IPS-NIHi11 (cell line): ENCODE measurements around the gene KIR2DL4.
"Not testable (repeated sequence)": the region's sequence is repeated elsewhere in the genome, so short reads cannot be mapped to it uniquely, and the experiment has no call there.

Source experiments
- DNase-seq: peaks from one replicate; pipeline ENCODE4 v3.0.0; 2012; ENCODE audit warnings: mixed read lengths, low spot score

The KIR2DL4 gene

GRCh38 chr19:54804571-54804970 is 1.2 kb downstream of the KIR2DL4 start:
- DNase-seq, result no peak

- DNase-seq, result no peak
Observed at GRCh38 chr19:54805665-54806515, 2.5 kb downstream of the KIR2DL4 start.

GRCh38 chr19:54806516-54806838 is 3.1 kb downstream of the KIR2DL4 start:
- no peak for DNase-seq

- not testable (repeated sequence) for DNase-seq
Observed at GRCh38 chr19:54814571-54814970, 11.2 kb downstream of the KIR2DL4 start.

GRCh38 chr19:54816251-54816650 is 12.8 kb downstream of the KIR2DL4 start, which contains the start of gene KIR3DL1:
KIR3DL1 (plus strand) TSS chr19:54816468.
- not testable (repeated sequence) for DNase-seq

- DNase-seq, result no peak
Observed at GRCh38 chr19:54817670-54818536, 14.5 kb downstream of the KIR2DL4 start.

- not testable (repeated sequence) for DNase-seq
Observed at GRCh38 chr19:54824416-54824815, 21.0 kb downstream of the KIR2DL4 start.

- DNase-seq, result not testable (repeated sequence)
Observed at GRCh38 chr19:54825326-54825725, 21.9 kb downstream of the KIR2DL4 start.

- not testable (repeated sequence) for DNase-seq
Observed at GRCh38 chr19:54828064-54828463, 24.7 kb downstream of the KIR2DL4 start.

- DNase-seq, result not testable (repeated sequence)
Observed at GRCh38 chr19:54832496-54832895, 29.1 kb downstream of the KIR2DL4 start, which contains the start of gene KIR2DS4. KIR2DS4 (plus strand) TSS chr19:54832676.

GRCh38 chr19:54835126-54835525 is 31.7 kb downstream of the KIR2DL4 start:
- not testable (repeated sequence) for DNase-seq

GRCh38 chr19:54837522-54837921 is 34.1 kb downstream of the KIR2DL4 start:
- DNase-seq, result not testable (repeated sequence)

- DNase-seq, result not testable (repeated sequence)
Observed at GRCh38 chr19:54843171-54843570, 39.8 kb downstream of the KIR2DL4 start.

GRCh38 chr19:54850061-54850640 is 46.7 kb downstream of the KIR2DL4 start, which contains the start of gene KIR3DL2:
KIR3DL2 (plus strand) TSS chr19:54850443; CDS start chr19:54850476, 33 bp downstream.
- not testable (repeated sequence) for DNase-seq

GRCh38 chr19:54850930-54851329 is 47.5 kb downstream of the KIR2DL4 start:
- DNase-seq, result no peak

- DNase-seq, result no peak
Observed at GRCh38 chr19:54851353-54851752, 47.9 kb downstream of the KIR2DL4 start.

GRCh38 chr19:54855241-54855640 is 51.8 kb downstream of the KIR2DL4 start:
- not testable (repeated sequence) for DNase-seq

- not testable (repeated sequence) for DNase-seq
Observed at GRCh38 chr19:54858476-54858875, 55.1 kb downstream of the KIR2DL4 start.

GRCh38 chr19:54859421-54859820 is 56.0 kb downstream of the KIR2DL4 start:
- not testable (repeated sequence) for DNase-seq

- DNase-seq, result not testable (repeated sequence)
Observed at GRCh38 chr19:54863459-54863858, 60.0 kb downstream of the KIR2DL4 start.
